Heart left ventricle (tissue), 13 donors: ENCODE results near the gene CADPS2.

Experiments
- CTCF ChIP-seq, 12 donors: fragments of 200-600 bp; sonication (generic) in 4 of 12; IDR thresholded peaks; one replicate each; pipeline versions ENCODE4 v1.5.0 to v1.8.0; 2018 to 2022; ENCODE audit warnings: antibody characterized with exemption in 12 of 12, mild to moderate bottlenecking in 5 of 12
- POLR2A ChIP-seq, 2 donors: fragments of 450-650 bp; IDR thresholded peaks; one replicate each; pipeline ENCODE4 v1.6.1; 2017; ENCODE audit warnings: antibody characterized with exemption in 2 of 2, mild to moderate bottlenecking in 2 of 2, moderate library complexity in 2 of 2
- donor health status: ischemic (EF 13 %, LVEDD 7.1; RV severe dilation, severe dysfunction).
- donor health status: DM: no; HTN: yes; CAD: no.
- donor health status: DM: no; HTN: no; CAD: no.
- donor health status: ischemic (EF 25% LVEDD 6.9; RV normal size, moderate dysfunction).
- donor health status: ischemic (EF 25% LVEDD 5.7; RV mildly dilated, moderate dysfunction).
- donor health status: ischemic (EF 35%, LVEDD 5.7; RV mildly dilated, moderate dysfunction).
- donor health status: nonischemic (EF 11% LVEDD 7.7; RV severe dilation, severe dysfunction).
- donor health status: DM: yes; HTN: yes; CAD: no.
- donor health status: PGD.
- donor health status: ischemic (EF 29% LVEDD 5.4; RV normal size, mild dysfunction).
- donor health status: nonischemic (EF 23%, LVEDD 6.1; RV moderate dilation, normal function).

DNA sequence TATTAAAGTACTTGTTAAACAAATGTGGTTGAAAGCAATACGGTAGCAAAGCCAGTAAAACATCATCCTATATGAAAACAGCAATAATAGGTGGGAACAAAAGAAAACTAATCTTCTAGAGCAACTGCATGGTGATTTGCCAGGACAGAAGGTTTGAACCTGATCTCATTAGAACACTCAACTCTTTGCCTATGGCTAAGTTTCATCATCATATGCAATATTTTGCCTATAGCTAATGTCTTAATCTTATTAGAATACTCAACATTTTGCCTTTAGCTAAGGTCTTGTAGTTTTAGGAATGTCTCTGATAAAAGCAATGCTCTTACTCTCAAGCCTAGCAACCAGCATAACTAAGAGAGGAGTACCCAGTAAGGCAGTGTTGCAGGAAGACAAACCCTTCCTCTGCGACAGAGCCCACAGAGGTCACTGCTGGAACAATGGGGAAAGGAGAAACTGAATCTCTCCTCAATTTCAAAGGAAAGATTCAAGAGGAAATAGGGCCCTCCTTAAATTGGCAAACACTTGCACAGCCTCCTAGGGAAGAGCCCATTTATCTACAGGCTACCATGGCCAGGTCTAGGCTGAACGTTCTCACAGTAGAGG lies 38.3 kb downstream of the CADPS2 start:
- no peak for TF ChIP-seq CTCF (IDR thresholded peaks at IDR 0.05)
- TF ChIP-seq POLR2A (IDR thresholded peaks at IDR 0.05): no peak
